PC-3 (cell line): Measurements from ENCODE around the gene FAHD1.

ENCODE experiments used
- EZH2 ChIP-seq: fragments of 300-600 bp; sonication (generic); IDR thresholded peaks from one replicate; pipeline ENCODE4 v1.6.1; 2017; ENCODE audit warnings: antibody characterized with exemption, mild to moderate bottlenecking, low read length; ENCODE audit not compliant: unreplicated experiment
- TF ChIP-seq, protein P1 (sequence below): fragments of 300-600 bp; sonication (generic); conservative IDR thresholded peaks from 2 replicates; pipeline ENCODE4 v1.5.1; 2017; ENCODE audit warnings: antibody characterized with exemption, low read depth, mild to moderate bottlenecking, low read length

- TF ChIP-seq, protein P1, sequence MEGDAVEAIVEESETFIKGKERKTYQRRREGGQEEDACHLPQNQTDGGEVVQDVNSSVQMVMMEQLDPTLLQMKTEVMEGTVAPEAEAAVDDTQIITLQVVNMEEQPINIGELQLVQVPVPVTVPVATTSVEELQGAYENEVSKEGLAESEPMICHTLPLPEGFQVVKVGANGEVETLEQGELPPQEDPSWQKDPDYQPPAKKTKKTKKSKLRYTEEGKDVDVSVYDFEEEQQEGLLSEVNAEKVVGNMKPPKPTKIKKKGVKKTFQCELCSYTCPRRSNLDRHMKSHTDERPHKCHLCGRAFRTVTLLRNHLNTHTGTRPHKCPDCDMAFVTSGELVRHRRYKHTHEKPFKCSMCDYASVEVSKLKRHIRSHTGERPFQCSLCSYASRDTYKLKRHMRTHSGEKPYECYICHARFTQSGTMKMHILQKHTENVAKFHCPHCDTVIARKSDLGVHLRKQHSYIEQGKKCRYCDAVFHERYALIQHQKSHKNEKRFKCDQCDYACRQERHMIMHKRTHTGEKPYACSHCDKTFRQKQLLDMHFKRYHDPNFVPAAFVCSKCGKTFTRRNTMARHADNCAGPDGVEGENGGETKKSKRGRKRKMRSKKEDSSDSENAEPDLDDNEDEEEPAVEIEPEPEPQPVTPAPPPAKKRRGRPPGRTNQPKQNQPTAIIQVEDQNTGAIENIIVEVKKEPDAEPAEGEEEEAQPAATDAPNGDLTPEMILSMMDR: no peak
- TF ChIP-seq EZH2: no peak
Measured at GRCh38 chr16:1825864-1826690, 929 bp upstream of the FAHD1 start.
